ENCODE results near the gene MCF2L.
"Not testable (repeated sequence)": the region's sequence is repeated elsewhere in the genome, so short reads cannot be mapped to it uniquely, and the experiment has no call there.

Gene MCF2L

GRCh38 chr13:112931028-112931934 is 37.7 kb upstream of the MCF2L start:
- Histone ChIP-seq H3K27ac (ENCODE audit: low read depth, low read length) (no peak overlapping the region), H3K27me3 (ENCODE audit: control insufficient read depth, insufficient read depth, low read length) (no peaks in the 10 kb centered on the region), H3K9me3 (ENCODE audit: control insufficient read depth, insufficient read depth, low read length) (no peaks in the 10 kb centered on the region; the same call in 1 of the 2 replicates), H3K4me1 (ENCODE audit: control insufficient read depth, insufficient read depth, low read length) (peaks cover 8% of the 10 kb centered on the region), H3K9ac (ENCODE audit: low read depth, low read length) (no peak overlapping the region), H3K4me3 (ENCODE audit: low read depth, low read length) (no peak overlapping the region), H3K36me3 (ENCODE audit: control insufficient read depth, insufficient read depth, low read length) (no peaks in the 10 kb centered on the region)

GRCh38 chr13:112932971-112933370 is 36.0 kb upstream of the MCF2L start:
- H3K27ac ChIP-seq (ENCODE audit: low read depth, low read length): no peak overlapping the region
- no peaks in the 10 kb centered on the region for H3K36me3 ChIP-seq (ENCODE audit: control insufficient read depth, insufficient read depth, low read length)
- no peak overlapping the region for H3K4me3 ChIP-seq (ENCODE audit: low read depth, low read length)
- H3K9me3 ChIP-seq (ENCODE audit: control insufficient read depth, insufficient read depth, low read length): no peaks in the 10 kb centered on the region
- H3K27me3 ChIP-seq (ENCODE audit: control insufficient read depth, insufficient read depth, low read length): no peaks in the 10 kb centered on the region
- H3K4me1 ChIP-seq (ENCODE audit: control insufficient read depth, insufficient read depth, low read length): peaks cover 8% of the 10 kb centered on the region
- H3K9ac ChIP-seq (ENCODE audit: low read depth, low read length): no peak overlapping the region

GRCh38 chr13:112933649-112934048 is 35.4 kb upstream of the MCF2L start:
- Histone ChIP-seq H3K27ac (ENCODE audit: low read depth, low read length) (no peak overlapping the region), H3K9ac (ENCODE audit: low read depth, low read length) (no peak overlapping the region), H3K27me3 (ENCODE audit: control insufficient read depth, insufficient read depth, low read length) (no peaks in the 10 kb centered on the region), H3K4me3 (ENCODE audit: low read depth, low read length) (no peak overlapping the region), H3K4me1 (ENCODE audit: control insufficient read depth, insufficient read depth, low read length) (peaks cover 8% of the 10 kb centered on the region), H3K9me3 (ENCODE audit: control insufficient read depth, insufficient read depth, low read length) (no peaks in the 10 kb centered on the region), H3K36me3 (ENCODE audit: control insufficient read depth, insufficient read depth, low read length) (no peaks in the 10 kb centered on the region)

GRCh38 chr13:112934078-112934477 is 34.9 kb upstream of the MCF2L start:
- Histone ChIP-seq H3K4me1 (ENCODE audit: control insufficient read depth, insufficient read depth, low read length) (peaks cover 6% of the 10 kb centered on the region), H3K36me3 (ENCODE audit: control insufficient read depth, insufficient read depth, low read length) (no peaks in the 10 kb centered on the region), H3K9me3 (ENCODE audit: control insufficient read depth, insufficient read depth, low read length) (no peaks in the 10 kb centered on the region), H3K4me3 (ENCODE audit: low read depth, low read length) (no peak overlapping the region), H3K27me3 (ENCODE audit: control insufficient read depth, insufficient read depth, low read length) (no peaks in the 10 kb centered on the region), H3K9ac (ENCODE audit: low read depth, low read length) (no peak overlapping the region), H3K27ac (ENCODE audit: low read depth, low read length) (no peak overlapping the region)

- no peaks in the 10 kb centered on the region for H3K4me1 ChIP-seq (ENCODE audit: control insufficient read depth, insufficient read depth, low read length)
- H3K27me3 ChIP-seq (ENCODE audit: control insufficient read depth, insufficient read depth, low read length): no peaks in the 10 kb centered on the region
- H3K4me3 ChIP-seq (ENCODE audit: low read depth, low read length): no peak overlapping the region
- no peak overlapping the region for H3K27ac ChIP-seq (ENCODE audit: low read depth, low read length)
- no peaks in the 10 kb centered on the region for H3K36me3 ChIP-seq (ENCODE audit: control insufficient read depth, insufficient read depth, low read length)
- no peaks in the 10 kb centered on the region for H3K9me3 ChIP-seq (ENCODE audit: control insufficient read depth, insufficient read depth, low read length)
- no peak overlapping the region for H3K9ac ChIP-seq (ENCODE audit: low read depth, low read length)
Measured at GRCh38 chr13:112938680-112939079, 30.3 kb upstream of the MCF2L start.

GRCh38 chr13:112940236-112940635 is 28.8 kb upstream of the MCF2L start:
- H3K27me3 ChIP-seq (ENCODE audit: control insufficient read depth, insufficient read depth, low read length): no peaks in the 10 kb centered on the region
- no peaks in the 10 kb centered on the region for H3K9me3 ChIP-seq (ENCODE audit: control insufficient read depth, insufficient read depth, low read length)
- H3K36me3 ChIP-seq (ENCODE audit: control insufficient read depth, insufficient read depth, low read length): no peaks in the 10 kb centered on the region
- no peak overlapping the region for H3K27ac ChIP-seq (ENCODE audit: low read depth, low read length)
- H3K4me1 ChIP-seq (ENCODE audit: control insufficient read depth, insufficient read depth, low read length): no peaks in the 10 kb centered on the region
- no peak overlapping the region for H3K4me3 ChIP-seq (ENCODE audit: low read depth, low read length)
- H3K9ac ChIP-seq (ENCODE audit: low read depth, low read length): no peak overlapping the region

- Histone ChIP-seq H3K9me3 (ENCODE audit: control insufficient read depth, insufficient read depth, low read length) (no peaks in the 10 kb centered on the region), H3K27me3 (ENCODE audit: control insufficient read depth, insufficient read depth, low read length) (no peaks in the 10 kb centered on the region), H3K9ac (ENCODE audit: low read depth, low read length) (no peak overlapping the region), H3K4me1 (ENCODE audit: control insufficient read depth, insufficient read depth, low read length) (no peaks in the 10 kb centered on the region), H3K4me3 (ENCODE audit: low read depth, low read length) (no peak overlapping the region), H3K36me3 (ENCODE audit: control insufficient read depth, insufficient read depth, low read length) (no peaks in the 10 kb centered on the region), H3K27ac (ENCODE audit: low read depth, low read length) (no peak overlapping the region)
Measured at GRCh38 chr13:112941349-112941748, 27.7 kb upstream of the MCF2L start.

- not testable (repeated sequence) for H3K36me3 ChIP-seq (ENCODE audit: control insufficient read depth, insufficient read depth, low read length); H3K9ac ChIP-seq (ENCODE audit: low read depth, low read length); H3K27ac ChIP-seq (ENCODE audit: low read depth, low read length); H3K4me1 ChIP-seq (ENCODE audit: control insufficient read depth, insufficient read depth, low read length); H3K27me3 ChIP-seq (ENCODE audit: control insufficient read depth, insufficient read depth, low read length); H3K9me3 ChIP-seq (ENCODE audit: control insufficient read depth, insufficient read depth, low read length); H3K4me3 ChIP-seq (ENCODE audit: low read depth, low read length)
Measured at GRCh38 chr13:112941765-112942164, 27.2 kb upstream of the MCF2L start.

GRCh38 chr13:112942689-112943308 is 26.2 kb upstream of the MCF2L start:
- H3K27me3 ChIP-seq (ENCODE audit: control insufficient read depth, insufficient read depth, low read length): no peaks in the 10 kb centered on the region
- H3K4me1 ChIP-seq (ENCODE audit: control insufficient read depth, insufficient read depth, low read length): no peaks in the 10 kb centered on the region
- H3K27ac ChIP-seq (ENCODE audit: low read depth, low read length): no peak overlapping the region
- no peak overlapping the region for H3K9ac ChIP-seq (ENCODE audit: low read depth, low read length)
- no peaks in the 10 kb centered on the region for H3K36me3 ChIP-seq (ENCODE audit: control insufficient read depth, insufficient read depth, low read length)
- H3K4me3 ChIP-seq (ENCODE audit: low read depth, low read length): peak overlapping the region; percentile 65; the same call in 1 of the 2 replicates
- no peaks in the 10 kb centered on the region for H3K9me3 ChIP-seq (ENCODE audit: control insufficient read depth, insufficient read depth, low read length)

GRCh38 chr13:112943309-112944125 is 25.5 kb upstream of the MCF2L start:
- Histone ChIP-seq H3K4me1 (ENCODE audit: control insufficient read depth, insufficient read depth, low read length) (no peaks in the 10 kb centered on the region), H3K4me3 (ENCODE audit: low read depth, low read length) (peak overlapping the region; percentile 65), H3K36me3 (ENCODE audit: control insufficient read depth, insufficient read depth, low read length) (no peaks in the 10 kb centered on the region), H3K9ac (ENCODE audit: low read depth, low read length) (no peak overlapping the region), H3K27me3 (ENCODE audit: control insufficient read depth, insufficient read depth, low read length) (no peaks in the 10 kb centered on the region), H3K9me3 (ENCODE audit: control insufficient read depth, insufficient read depth, low read length) (no peaks in the 10 kb centered on the region), H3K27ac (ENCODE audit: low read depth, low read length) (peak overlapping the region; percentile 45)
